A673 (cell line): ENCODE results near the gene THAP4.

ENCODE experiments used
- CTCF ChIP-seq: fragments of 300-800, 200-600 bp; sonication (generic); conservative IDR thresholded peaks from 2 replicates; pipeline ENCODE4 v1.5.1; 2017; ENCODE audit warnings: low read depth, mild to moderate bottlenecking, antibody characterized with exemption, low read length, moderate library complexity, mixed read lengths
- EZH2 ChIP-seq: fragments of 200-600 bp; sonication (generic); IDR thresholded peaks from 2 replicates; pipeline ENCODE4 v1.6.1; 2017; ENCODE audit warnings: borderline replicate concordance, low read depth, mild to moderate bottlenecking, mixed read lengths, antibody characterized with exemption, low read length; ENCODE audit not compliant: poor library complexity, severe bottlenecking

GRCh38 chr2:241597561-241597960 is 39.4 kb downstream of the THAP4 start:
- no peak for TF ChIP-seq CTCF
- TF ChIP-seq EZH2: no peak
